ENCODE data around the gene P4HTM.
"Not testable (repeated sequence)": the region's sequence is repeated elsewhere in the genome, so short reads cannot be mapped to it uniquely, and the experiment has no call there.

P4HTM gene

DNA sequence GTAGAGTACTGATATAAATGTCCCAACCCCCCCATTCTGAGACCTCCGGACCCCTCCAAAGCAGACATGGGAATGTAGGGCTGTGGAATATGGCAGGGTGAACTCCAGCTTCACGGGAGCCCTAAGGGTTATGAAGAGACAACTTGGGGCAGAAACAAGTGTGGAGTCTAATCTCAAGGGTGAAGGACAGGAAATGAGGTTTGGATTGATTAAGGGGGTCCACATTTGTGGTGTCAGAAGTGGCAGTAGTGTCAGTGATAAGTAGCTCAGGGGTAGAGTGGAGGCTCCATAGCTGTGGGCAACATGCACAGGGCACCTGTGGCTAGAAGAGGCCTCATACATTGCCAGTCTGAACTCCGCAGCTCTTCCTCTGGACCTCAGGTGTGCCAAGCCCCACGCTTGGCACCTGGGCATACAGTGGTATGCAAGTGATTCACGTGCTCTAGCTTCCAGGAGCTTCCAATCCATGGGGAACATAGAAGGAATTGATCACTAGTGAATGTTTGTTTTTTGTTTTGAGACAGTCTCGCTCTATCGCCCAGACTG, 4.1 kb upstream of the P4HTM start:
- DNase-seq: no peak

DNA sequence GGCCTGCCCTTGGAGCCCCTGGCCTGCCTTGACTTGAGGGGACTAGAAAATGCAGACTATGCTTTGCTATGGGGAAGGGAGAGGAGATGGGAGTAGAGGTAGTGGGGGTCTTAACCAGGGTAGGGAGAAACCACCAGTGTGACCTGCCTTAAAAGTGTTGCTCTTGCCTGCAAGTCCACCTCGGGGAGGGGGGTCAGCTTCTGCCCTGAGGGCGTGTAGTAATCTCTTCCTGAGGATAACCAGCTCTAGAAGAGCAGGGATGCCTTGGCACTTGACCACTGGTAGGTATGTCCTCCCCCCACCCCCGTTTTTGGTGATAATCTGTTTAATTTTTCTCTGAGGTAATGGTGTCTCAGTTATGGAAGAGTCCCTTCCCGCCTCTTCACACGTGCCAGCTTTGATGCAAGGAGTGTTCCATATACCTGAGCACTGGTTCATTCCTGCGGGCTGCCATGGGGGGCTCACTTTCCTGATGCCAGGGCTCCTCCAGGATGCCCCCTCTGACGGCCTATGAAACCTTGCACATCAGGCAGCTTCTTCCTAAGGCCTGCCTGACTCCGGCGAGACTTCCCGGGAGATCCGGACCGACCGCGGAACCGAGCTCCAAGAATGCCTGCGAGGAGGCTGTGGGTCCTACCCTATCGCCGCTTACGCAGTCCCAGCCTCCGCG, 780 bp upstream of the P4HTM start:
- DNase-seq: no peak

DNA sequence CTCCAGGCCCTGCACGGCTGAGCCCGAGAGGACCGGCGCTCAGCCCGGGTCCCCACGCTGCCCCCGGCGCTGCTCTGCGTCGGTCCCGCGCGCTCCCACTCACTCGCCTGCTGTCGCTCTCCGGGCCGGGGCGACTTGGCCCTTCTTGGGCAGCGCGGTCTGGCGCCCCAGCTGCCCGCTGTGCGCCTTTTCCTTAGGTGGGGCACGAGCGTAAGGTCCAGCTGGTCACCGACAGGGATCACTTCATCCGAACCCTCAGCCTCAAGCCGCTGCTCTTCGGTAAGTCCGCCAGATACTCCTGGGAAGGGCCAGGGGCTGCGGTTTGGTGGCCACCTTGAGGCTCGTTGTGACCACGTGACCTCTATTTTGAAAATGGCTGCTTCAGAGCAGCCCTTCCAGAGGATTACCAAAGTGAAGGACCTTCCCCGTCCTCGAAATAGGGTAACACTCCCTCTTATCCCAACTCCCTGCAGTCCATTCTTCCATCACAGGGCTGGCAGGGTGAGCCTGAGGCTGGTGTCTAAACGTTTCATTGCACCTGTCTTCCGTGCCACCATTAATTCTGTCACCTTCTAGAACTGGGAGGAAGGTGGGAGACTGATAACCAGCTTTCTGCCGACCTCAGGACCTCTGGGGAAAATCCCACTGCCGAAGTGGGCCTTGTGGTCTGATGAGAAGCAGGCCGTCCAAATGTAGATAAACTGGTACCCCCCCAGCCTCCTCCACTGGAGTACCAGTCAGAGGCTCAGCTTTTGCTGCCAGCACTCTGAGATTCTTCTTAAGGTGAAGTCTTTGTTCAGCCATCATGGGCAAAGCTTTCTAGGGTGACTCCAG, 812 bp downstream of the P4HTM start:
- DNase-seq: peak; percentile 26

DNA sequence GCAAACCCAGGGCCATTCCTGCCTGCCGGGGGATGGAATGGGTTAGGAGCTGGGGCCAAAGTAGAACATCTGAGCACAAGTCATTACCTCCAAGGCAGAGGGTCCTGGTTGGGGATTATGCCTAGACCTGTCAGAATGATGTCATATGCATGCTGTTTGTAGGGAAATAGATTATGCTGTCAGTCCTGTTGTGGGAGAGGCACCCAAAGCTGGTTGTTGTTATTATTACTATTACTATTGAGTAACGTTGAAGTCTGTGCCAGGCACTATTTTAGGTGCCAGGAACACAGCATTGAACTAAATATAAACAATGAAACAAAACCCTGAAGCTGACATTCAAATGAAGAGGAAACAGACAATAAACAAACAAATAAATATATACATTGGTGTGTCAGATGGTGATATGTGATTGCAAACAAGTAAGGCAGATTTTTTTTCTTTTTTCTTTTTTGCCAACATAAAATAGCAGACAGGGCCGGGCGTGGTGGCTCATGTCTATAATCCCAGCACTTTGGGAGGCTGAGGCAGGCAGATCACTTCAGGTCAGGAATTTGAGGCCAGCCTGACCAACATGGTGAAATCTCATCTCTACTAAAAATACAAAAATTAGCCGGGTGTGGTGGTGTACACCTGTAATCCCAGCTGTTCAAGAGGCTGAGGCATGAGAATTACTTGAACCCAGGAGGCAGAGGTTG, 2.0 kb downstream of the P4HTM start:
- DNase-seq: no peak

DNA sequence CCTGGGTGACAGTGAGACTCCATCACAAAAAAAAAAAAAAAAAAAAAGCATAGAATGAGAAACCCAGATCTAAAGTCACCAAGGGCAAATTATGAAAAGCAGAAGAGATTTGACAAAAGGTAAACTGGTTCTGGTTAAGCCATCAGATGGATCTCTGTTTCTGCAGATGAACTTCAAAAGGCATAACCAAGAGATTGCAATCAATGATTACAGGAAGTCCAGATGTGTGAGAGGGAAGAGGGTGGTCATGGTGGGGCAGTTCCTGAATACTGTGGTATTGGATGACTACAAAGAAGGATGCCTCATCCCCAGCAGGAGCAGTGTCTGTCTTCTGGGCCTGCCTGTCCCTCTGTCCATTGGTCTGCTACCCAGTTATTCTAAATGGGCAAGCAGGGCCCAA, 3.8 kb downstream of the P4HTM start:
- no peak for DNase-seq

DNA sequence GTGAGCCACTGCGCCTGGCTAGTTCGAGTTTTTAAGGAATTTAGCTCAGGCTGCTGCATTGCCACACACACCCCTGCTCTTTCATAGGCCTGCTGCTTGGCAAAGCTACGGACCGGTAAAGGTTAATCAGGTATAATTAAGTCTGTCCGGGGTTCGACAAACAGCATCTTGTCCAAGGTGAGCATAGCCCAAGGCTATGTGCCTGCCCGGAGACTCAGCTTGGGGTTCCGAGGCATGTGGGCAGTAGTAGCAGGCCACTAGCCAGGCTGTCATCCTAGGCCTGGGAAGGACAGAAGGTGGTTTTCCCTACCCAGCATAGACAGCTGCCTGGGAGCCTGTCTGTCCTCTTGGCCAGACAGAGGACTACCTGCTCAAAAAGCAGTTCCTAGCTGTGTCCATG, 6.6 kb downstream of the P4HTM start:
- DNase-seq: no peak

DNA sequence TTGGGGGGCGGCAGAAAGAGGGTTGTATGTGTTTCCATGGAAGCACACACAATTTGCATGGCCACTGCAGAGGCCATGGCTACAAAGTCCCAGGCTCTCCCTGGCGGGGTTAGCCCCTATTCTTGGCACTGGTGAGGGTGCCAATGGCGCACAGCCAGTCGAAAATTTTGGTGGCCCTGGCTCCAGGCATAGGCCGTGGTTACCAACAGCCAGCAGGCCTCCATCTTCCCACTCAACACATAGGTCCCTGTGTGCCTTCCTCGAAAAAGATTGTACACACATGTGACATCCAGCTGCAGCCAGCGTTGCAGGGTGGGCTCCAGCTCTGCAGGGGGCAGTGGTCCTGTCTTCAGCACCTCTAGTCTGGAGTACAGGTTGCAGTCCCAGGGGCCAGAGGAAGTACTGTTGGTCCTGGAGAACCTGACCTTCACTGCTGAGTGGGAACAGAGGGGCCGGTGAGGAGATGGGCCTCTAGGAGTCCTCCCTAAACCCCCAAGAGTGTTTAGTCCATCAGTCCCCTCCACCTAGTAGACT, 7.1 kb downstream of the P4HTM start:
- DNase-seq: no peak

DNA sequence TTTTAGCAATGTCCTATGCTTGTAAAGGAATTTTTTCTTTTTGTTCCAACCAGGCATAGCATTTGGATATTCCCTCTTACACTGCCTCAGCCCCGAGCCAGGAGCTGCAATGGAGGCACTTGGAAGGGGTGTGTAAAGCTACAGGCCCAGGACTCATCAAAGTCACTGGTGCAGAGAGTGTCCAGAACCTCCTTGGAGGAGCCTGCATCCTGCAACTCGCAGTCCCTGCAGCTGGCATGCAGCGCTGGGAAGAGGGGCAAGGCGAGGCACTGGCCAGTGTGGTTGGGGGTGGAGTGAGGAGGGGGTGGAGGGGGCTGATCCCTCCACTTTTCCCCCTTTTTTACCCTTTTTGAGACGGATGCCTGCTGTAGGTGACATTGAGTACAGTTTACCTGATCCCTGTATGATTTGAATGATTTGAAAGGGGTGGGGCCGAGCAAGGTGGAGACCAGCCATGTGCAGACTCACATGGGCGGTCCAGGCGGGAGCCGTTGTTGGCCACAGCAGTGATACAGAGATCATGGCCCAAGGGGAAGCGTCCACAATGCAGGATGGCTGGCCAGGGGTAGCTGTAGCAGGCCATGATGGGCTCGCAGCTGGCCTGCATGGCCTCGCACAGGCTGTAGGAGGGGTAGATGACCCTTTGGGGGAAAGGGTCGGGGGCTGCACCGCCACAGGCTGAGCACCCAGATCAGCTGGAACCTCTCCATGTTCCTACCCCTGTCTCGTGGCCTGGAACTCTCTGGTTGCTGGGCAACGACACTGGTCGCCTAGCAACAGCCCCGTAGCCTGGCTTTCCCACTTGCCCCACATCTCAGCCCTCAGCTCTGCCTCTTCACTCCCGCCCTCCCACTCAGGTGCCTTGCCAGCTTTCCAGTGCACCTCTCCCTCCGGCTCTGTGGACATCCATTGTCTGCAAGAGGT, 7.9 kb downstream of the P4HTM start:
- peak; percentile 61 for DNase-seq

DNA sequence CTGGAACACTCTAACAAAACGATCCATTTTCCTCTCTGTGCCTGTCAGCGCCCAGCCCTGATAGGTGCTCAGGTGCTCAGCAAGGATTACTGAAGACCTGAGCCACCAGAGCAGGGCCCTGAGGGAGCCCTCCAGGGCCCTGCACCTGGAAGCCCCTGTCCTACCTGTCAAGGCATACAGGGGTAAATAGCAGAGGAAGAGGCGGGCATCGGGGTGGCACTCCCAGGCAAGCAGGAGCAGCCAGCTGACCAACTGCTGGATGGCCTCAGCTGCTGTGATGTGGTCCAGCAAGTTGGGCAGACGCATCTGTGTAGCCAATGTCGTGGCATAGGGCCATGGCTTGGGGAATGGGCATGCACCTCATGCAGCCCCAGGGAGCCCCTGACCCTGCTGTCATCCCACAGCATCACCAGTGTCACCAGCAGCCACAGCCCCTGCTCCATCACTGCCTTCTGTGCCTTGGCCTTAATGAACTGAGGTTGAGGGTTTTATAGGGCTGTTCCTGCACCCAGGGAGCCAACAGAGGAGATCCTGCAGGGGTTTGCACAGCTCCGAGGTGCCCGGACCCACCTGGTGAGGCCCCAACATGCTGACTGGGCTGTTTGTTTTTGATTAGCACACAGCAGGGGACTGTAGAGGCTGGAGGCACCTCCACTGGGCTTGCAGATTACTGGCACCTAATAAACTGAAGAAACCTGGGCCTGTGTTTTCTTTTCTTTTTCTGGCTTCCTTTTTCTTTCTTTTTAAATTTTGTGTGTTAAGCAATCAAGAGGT, 9.2 kb downstream of the P4HTM start:
- DNase-seq: no peak

DNA sequence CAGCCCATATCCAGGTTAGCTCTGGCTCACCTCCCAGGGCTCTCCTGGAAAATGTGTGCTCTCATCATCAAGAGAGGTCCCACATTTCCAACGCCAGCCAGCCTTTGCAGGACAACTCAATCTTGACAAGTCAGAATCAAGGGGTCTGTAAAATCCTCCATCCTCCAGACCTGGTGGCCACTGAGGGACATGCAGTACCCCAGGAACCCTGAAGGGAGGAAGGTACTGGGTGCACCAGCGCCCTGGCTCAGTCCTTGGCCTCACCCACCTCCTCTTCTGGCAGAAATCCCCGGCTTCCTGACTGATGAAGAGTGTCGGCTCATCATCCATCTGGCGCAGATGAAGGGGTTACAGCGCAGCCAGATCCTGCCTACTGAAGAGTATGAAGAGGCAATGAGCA, 11.1 kb downstream of the P4HTM start:
- no peak for DNase-seq

DNA sequence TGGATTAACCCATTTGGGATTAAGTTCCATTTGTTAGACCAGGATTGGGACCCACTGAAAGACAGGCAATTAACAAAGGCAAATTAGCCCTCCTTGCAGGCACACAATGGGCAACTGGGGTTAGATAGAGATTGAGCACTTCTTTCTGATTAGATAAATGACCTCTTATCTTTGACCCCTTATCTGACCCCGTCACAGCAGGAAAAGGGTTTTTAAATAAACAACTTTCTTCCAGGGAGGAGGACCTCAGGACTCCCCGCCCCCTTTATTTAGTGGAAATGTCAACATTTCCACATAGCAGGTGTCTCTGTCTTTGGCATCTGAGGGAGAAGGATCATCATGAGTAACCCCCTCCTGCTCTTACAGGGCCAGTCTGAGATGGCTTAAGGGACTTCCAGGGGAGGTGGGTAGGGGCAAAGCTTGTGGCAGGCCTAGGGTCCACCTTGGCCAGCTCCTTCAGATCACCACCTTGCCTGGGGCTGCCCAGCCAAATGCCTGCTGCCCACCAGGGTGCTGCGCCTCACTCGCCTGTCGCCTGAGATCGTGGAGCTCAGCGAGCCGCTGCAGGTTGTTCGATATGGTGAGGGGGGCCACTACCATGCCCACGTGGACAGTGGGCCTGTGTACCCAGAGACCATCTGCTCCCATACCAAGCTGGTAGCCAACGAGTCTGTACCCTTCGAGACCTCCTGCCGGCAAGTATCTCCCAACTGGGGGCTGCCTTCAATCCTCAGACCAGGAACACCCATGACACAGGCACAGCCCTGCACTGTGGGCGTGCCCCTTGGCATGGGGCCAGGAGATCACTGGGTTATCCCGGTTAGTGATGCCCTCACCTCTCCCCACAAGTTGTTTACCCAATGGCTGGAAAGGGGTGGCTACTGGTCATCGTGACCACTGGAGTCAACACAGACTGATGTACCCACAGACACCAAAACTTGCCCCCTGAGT, 14.6 kb downstream of the P4HTM start:
- no peak for DNase-seq

DNA sequence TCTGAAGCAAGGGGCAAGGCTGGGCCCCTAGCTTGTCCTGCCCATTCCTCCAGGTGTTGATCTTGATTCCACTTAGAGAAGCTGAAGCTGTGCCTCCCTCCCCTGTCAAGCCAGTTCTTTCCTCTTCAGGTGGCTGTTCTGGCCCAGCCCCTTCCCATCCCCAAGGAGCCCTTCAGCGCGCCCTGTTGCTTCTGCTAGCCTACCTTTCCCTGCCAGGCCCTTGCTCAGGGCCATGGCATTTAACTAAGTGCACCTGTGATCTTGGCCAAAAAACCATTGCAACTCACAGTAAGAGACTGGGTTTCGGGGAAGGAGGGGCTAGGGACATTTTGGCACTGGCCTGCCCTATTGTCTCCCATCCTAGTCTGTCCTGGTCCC, 15.3 kb downstream of the P4HTM start:
- DNase-seq: no peak

DNA sequence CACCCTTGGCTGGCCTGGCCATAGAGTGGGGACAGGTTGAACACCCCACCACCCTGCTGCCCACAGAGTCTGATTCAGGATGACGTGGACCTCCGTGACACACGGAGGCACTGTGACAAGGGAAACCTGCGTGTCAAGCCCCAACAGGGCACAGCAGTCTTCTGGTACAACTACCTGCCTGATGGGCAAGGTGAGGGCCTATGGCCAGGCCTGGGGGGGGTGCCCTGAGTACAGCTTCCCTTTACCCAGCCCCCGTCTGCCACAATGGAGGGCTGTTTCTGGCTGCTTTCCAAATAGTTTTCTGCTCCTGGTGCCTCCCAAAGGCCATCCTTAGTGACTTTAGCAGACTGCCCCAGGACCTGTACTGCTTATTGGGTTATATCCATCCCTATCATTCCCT, 16.0 kb downstream of the P4HTM start:
- no peak for DNase-seq

DNA sequence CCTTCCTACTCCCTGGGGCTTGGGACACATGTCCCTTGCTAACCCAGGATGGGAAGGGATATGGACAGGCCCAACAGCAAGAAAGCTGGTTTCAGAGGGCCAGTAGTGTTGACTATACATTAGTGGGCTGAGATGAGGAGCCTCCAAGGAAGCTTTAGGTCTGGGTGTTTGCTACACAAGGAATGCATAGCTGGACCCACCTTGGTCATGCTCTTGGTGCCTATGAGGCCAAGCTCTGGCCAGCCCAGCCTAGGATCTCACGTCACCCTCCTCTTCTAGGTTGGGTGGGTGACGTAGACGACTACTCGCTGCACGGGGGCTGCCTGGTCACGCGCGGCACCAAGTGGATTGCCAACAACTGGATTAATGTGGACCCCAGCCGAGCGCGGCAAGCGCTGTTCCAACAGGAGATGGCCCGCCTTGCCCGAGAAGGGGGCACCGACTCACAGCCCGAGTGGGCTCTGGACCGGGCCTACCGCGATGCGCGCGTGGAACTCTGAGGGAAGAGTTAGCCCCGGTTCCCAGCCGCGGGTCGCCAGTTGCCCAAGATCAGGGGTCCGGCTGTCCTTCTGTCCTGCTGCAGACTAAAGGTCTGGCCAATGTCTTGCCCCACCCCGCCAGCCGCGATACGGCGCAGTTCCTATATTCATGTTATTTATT, 16.5 kb downstream of the P4HTM start:
- DNase-seq: no peak

DNA sequence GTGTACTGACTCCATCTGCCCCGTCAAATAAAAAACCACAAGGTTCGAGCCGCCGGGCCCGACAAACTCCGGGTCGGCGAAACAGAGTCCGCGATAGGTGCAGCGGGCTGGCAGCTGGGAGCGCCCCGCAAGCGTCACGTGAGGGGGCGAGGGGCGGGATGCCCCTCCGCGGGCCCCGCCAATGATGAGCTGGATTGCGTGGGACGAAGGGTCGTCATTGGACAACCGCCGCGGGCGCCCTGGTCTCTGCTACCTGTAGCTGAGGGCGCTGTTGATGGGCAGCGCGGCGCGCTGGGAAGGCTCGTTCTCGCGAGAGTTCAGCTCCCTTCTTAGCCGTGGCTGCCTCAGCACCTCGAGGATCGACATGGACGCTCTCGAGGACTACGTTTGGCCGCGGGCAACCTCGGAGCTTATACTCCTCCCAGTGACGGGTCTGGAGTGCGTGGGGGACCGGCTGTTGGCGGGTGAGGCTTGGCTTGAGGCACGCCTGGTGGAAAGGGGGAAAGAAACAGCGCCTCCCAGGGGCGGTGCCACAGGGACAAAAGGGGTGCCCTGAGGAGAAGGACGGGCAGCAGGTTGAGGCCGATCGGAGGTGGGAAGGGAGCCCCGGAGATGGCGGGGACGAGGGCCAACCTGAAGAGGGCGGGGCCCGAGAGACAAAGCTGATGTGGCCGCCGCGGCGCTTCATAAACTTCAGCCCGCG, 17.2 kb downstream of the P4HTM start, which contains the start of gene WDR6:
WDR6 (plus strand) TSS at position 324 of the 703 bp plus-strand sequence; CDS start at position 365, 41 bp downstream.
- DNase-seq: peak; percentile 95

DNA sequence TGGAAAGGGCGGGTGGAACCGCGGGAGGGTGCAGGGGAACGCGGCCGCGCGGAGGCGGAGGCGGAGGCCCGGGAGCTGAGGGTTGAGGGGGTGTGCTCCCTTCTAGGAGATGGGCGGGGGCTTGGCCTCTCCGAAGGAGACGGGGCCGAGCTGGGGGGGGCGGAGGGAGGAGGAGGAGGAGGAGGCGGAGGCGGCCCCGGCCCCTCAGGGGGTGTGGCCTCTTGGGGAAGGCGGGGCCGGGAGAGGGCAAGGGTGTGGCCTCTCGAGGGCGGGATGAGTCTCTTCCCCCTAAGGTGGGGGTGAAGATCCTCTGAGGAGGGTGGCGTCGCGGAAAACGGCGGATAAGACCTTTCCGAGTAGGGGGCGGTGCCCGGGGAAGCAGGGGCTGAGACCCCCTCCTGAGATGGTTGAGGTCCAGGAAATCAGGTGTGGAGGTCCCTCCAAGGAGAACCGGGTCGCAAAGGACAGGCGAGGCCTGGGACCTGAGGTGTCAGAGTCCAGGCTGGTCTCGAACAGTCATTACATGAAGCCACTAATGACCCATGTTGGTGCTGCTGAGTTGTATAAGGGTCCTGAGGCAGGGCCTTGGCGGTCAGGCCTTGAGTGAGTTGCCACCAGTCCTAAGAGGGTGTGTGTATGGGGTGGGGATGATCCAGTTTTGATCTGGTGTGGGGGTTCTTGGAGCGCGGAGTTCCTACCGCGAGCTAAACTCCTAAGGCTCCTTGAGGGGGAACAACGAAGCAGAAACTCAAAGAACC, 17.9 kb downstream of the P4HTM start:
- DNase-seq: peak; percentile 24

DNA sequence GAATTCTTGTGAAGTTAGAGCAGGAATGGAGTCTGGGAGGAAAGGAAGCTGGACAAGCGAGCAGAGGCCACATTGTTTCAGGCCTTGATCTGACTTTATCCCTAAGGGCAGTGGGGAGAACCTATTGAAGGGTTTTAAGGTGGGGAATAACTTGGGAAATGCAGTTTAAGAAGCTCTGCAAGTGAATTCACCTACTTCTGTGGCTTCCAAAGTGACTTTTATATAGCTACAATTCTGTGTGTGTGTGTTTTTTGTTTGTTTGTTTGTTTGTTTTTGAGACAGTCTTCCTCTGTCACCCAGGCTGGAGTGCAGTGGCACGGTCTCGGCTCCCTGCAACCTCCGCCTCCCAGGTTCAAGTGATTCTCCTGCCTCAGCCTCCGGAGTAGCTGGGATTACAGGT, 18.6 kb downstream of the P4HTM start:
- DNase-seq: not testable (repeated sequence)

DNA sequence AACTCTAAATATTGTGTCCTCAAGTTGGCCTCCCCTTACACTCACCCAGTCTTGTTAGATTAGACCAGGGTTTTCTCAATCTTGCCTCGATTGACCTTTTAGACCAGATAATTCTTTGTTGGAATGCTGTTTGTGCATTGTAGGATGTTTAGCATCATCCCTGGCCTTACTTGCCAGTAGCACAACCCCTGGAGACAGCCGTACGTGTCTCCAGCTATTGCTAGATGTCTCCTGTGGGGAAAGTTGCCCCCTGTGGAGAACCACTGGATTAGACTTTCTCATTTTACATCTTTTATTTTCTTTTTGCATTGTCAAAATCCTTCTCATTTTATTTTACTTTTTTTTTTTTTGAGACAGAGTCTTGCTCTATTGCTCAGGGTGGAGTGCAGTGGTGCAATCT, 19.4 kb downstream of the P4HTM start:
- no peak for DNase-seq
